Measurements from ENCODE around the gene THSD4.

- no peak for TF ChIP-seq CTCF (IDR thresholded peaks at IDR 0.05)
- no peak for TF ChIP-seq POLR2AphosphoS5 (IDR thresholded peaks at IDR 0.05; ENCODE audit: insufficient read depth in 1 of 2, low read depth in 1 of 2)
- no peak for TF ChIP-seq POLR2A (IDR thresholded peaks at IDR 0.05)
Observed at GRCh38 chr15:71116942-71117341, 1.7 kb downstream of the THSD4 start.
